MCF 10A (cell line): ENCODE results near the gene ASTN1. TPM values are rescaled to one million over a fixed set of nuclear protein-coding genes. Genes with fewer than 3 reads are reported as not detected.

ENCODE experiments used
- BruUV-seq: library from RNA; stranded (reverse); fragments of 400-500 nt; replicated peaks from 2 replicates; lab custom pipeline; 2021; lab: Mats Ljungman, UMichigan
- CTCF ChIA-PET: fragments of 300-600 bp; sonication (Branson Sonifier 250); formaldehyde crosslinking; extraction: SDS; loops from one replicate; lab custom pipeline; 2021; ENCODE audit warnings: antibody characterized with exemption, inconsistent platforms; lab: Yijun Ruan, JAX
- POLR2A ChIA-PET: fragments of 300-600, 350-650 bp; sonication (Branson Sonifier 250); formaldehyde crosslinking; extraction: SDS; loops from one replicate; lab custom pipeline; 2020; ENCODE audit warnings: antibody characterized with exemption, inconsistent platforms; lab: Yijun Ruan, JAX
- DNase-seq: peaks from one replicate; pipeline ENCODE4 v3.0.0-alpha.2; 2018; ENCODE audit not compliant: unreplicated experiment
- H3K27ac Mint-ChIP-seq: one replicate; pipeline ENCODE4 v1.8.0; 2022; ENCODE audit warnings: mild to moderate bottlenecking, low read depth, mixed read lengths; ENCODE audit not compliant: unreplicated experiment
- H3K27me3 Mint-ChIP-seq: one replicate; pipeline ENCODE4 v1.8.0; 2022; ENCODE audit warnings: mixed read lengths; ENCODE audit not compliant: insufficient read depth, unreplicated experiment
- H3K36me3 Mint-ChIP-seq: one replicate; pipeline ENCODE4 v1.8.0; 2022; ENCODE audit warnings: mild to moderate bottlenecking, moderate library complexity, mixed read lengths; ENCODE audit not compliant: insufficient read depth, unreplicated experiment
- H3K4me1 Mint-ChIP-seq: one replicate; pipeline ENCODE4 v1.8.0; 2022; ENCODE audit warnings: mixed read lengths; ENCODE audit not compliant: insufficient read depth, unreplicated experiment
- H3K4me3 Mint-ChIP-seq: one replicate; pipeline ENCODE4 v1.8.0; 2022; ENCODE audit warnings: mild to moderate bottlenecking, moderate library complexity, mixed read lengths; ENCODE audit not compliant: unreplicated experiment
- H3K9me3 Mint-ChIP-seq: one replicate; pipeline ENCODE4 v1.8.0; 2022; ENCODE audit warnings: mixed read lengths; ENCODE audit not compliant: unreplicated experiment
- intact Hi-C: fragments of 100-400 bp; cut with micrococcal nuclease; formaldehyde crosslinking; loops from 2 replicates; pipeline ENCODE4 v1.14.1; 2022
- total RNA-seq: library from RNA; stranded (reverse); gene quantifications from 2 replicates; pipeline ENCODE4 v1.2.3, GENCODE V29; 2022
- TF ChIP-seq, protein P1 (sequence below): fragments of 200-600 bp; IDR thresholded peaks from one replicate; pipeline ENCODE4 v1.8.0; 2022; ENCODE audit warnings: antibody characterized with exemption, mild to moderate bottlenecking; ENCODE audit not compliant: unreplicated experiment

Gene ASTN1
- total RNA-seq, 1 experiment from 2014 or later = not detected

DNA sequence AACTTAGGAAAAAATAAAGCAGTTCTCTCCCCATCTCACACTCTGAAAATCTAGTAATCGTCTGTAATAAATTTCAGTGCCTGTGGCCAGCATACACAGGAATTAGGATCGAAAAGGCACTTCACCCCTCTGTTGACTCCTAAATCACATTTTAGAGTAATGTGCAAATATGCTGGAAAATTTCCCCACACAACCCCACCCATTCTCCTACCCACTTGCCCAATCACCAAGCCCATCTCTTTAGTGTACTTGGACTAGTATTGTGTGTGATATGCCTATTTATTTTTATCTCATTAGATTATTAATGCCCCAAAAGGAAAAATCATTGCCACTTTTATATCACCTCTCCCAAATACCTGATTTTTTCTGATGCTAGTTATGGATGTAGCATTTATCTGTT, 323.3 kb downstream of the ASTN1 start:
- ChIA-PET POLR2A (no interaction called here), CTCF (interaction anchor here (0.6 to 12.5 kb wide), 6 partner anchors 16 to 1096 kb away, joined by 3 to 140 read pairs (median 4); no protein-coding TSS in a partner anchor)
- no peak overlapping the region for H3K4me3 Mint-ChIP-seq
- BruUV-seq = no TSS peak
- TF ChIP-seq, protein P1, sequence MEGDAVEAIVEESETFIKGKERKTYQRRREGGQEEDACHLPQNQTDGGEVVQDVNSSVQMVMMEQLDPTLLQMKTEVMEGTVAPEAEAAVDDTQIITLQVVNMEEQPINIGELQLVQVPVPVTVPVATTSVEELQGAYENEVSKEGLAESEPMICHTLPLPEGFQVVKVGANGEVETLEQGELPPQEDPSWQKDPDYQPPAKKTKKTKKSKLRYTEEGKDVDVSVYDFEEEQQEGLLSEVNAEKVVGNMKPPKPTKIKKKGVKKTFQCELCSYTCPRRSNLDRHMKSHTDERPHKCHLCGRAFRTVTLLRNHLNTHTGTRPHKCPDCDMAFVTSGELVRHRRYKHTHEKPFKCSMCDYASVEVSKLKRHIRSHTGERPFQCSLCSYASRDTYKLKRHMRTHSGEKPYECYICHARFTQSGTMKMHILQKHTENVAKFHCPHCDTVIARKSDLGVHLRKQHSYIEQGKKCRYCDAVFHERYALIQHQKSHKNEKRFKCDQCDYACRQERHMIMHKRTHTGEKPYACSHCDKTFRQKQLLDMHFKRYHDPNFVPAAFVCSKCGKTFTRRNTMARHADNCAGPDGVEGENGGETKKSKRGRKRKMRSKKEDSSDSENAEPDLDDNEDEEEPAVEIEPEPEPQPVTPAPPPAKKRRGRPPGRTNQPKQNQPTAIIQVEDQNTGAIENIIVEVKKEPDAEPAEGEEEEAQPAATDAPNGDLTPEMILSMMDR = no peak
- no peaks in the 10 kb centered on the region for H3K9me3 Mint-ChIP-seq
- no peaks in the 10 kb centered on the region for H3K27me3 Mint-ChIP-seq
- no peak overlapping the region for H3K27ac Mint-ChIP-seq
- DNase-seq = no peak
- no peaks in the 10 kb centered on the region for H3K36me3 Mint-ChIP-seq
- H3K4me1 Mint-ChIP-seq = no peaks in the 10 kb centered on the region
- intact Hi-C loops = loop anchor here (5.0 to 10.0 kb wide), 2 partner anchors 1466 to 1689 kb away; no protein-coding TSS in a partner anchor

DNA sequence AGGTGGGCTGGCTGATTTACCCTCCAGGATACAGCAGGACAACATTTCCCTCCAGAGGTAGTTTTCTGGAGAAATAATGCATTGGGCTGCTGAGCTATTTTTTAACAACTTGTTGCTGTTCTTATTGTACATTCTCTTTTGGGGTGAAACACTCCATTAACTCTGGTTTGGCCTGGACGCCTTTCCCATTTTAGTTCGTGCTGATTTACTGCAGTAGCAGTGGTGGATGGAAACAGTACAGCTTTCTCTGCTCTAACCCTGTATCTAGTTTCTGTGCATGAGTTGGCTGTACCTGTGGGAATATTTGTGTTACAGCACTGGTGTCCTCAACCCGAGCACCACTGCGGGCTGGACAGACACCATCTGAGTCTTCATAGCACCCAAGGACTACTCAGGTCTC, 325.3 kb downstream of the ASTN1 start:
- ChIA-PET POLR2A (no interaction called here), CTCF (interaction anchor here (0.6 to 12.5 kb wide), 6 partner anchors 147 to 1095 kb away, joined by 3 to 140 read pairs (median 4); no protein-coding TSS in a partner anchor)
- no peak overlapping the region for H3K4me3 Mint-ChIP-seq
- H3K27me3 Mint-ChIP-seq = no peaks in the 10 kb centered on the region
- H3K4me1 Mint-ChIP-seq = no peaks in the 10 kb centered on the region
- no peaks in the 10 kb centered on the region for H3K36me3 Mint-ChIP-seq
- BruUV-seq = no TSS peak
- DNase-seq = no peak
- H3K9me3 Mint-ChIP-seq = no peaks in the 10 kb centered on the region
- intact Hi-C loops = no loop called here
- TF ChIP-seq, protein P1 = no peak
- no peak overlapping the region for H3K27ac Mint-ChIP-seq

- no peaks in the 10 kb centered on the region for H3K9me3 Mint-ChIP-seq
- H3K4me3 Mint-ChIP-seq = no peak overlapping the region
- no peaks in the 10 kb centered on the region for H3K36me3 Mint-ChIP-seq
- H3K27me3 Mint-ChIP-seq = no peaks in the 10 kb centered on the region
- ChIA-PET POLR2A (no interaction called here), CTCF (interaction anchor here (0.6 to 12.5 kb wide), 9 partner anchors 30 to 764 kb away, joined by 3 to 140 read pairs (median 3); no protein-coding TSS in a partner anchor)
- TF ChIP-seq, protein P1 = no peak
- BruUV-seq = no TSS peak
- no peak overlapping the region for H3K27ac Mint-ChIP-seq
- no peak for DNase-seq
- intact Hi-C loops = no loop called here
- no peaks in the 10 kb centered on the region for H3K4me1 Mint-ChIP-seq
Measured at GRCh38 chr1:176838276-176838995, 326.1 kb downstream of the ASTN1 start.

DNA sequence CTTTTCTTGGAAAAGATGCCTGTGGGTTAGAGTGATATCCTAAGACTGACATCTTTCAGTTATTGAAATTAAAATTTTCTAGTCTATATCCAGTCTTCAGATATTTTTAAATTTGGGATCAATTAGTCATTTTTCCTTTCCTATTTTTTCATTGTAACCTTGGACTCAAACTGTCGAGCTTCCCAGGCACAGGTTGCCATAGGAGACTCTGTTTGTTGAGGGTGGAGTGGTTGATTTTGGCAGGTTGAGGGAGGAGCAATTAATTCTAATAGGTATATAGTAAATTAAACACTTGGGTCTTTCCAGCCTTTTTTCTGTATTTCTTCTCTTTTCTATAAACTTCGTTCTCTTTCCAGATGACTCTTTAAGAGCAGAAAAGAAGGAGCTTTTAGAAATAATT, 326.8 kb downstream of the ASTN1 start:
- no peaks in the 10 kb centered on the region for H3K4me1 Mint-ChIP-seq
- TF ChIP-seq, protein P1 = no peak
- no TSS peak for BruUV-seq
- no peak overlapping the region for H3K27ac Mint-ChIP-seq
- H3K36me3 Mint-ChIP-seq = no peaks in the 10 kb centered on the region
- POLR2A ChIA-PET = no interaction called here
- intact Hi-C loops = no loop called here
- CTCF ChIA-PET = interaction anchor here (0.6 to 2.8 kb wide), 12 partner anchors 8 to 1809 kb away, joined by 3 to 14 read pairs (median 4); no protein-coding TSS in a partner anchor
- no peaks in the 10 kb centered on the region for H3K9me3 Mint-ChIP-seq
- DNase-seq = no peak
- no peaks in the 10 kb centered on the region for H3K27me3 Mint-ChIP-seq
- H3K4me3 Mint-ChIP-seq = no peak overlapping the region
